ENCODE data around the gene AMBP. TPM values are rescaled to one million over a fixed set of nuclear protein-coding genes. Genes with fewer than 3 reads are reported as not detected.

AMBP gene
- total and polyA plus RNA-seq, 2 of the 13 experiments (the other 11 are each of a cell fraction or from before 2014, with no cell fraction given), result 1,510 to 2,580 TPM

DNA sequence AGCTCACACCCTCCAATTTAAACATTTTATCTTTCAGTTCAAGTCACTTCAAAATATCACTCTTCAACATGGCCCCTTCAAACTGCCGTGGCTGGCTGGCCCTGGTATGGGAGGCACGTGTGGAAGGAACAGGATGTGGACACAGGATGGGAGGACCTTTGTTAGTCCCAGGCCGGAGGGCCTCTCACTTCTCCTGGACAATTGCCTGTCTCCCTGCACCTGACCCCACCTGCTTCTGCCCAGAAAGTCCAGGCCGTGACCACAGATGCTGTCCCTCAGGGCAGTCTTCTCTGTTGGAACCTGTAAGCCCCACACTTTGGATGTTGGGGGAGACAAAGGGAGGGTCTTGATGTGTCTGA is 19.4 kb downstream of the AMBP start (continued):
- TF ChIP-seq ZNF7 (CRISPR knock-in tag; IDR thresholded peaks at IDR 0.05) (no peak), MIXL1 (CRISPR knock-in tag; IDR thresholded peaks at IDR 0.05) (no peak), ATM (IDR thresholded peaks at IDR 0.05; ENCODE audit: borderline replicate concordance) (no peak), NR2C2 (CRISPR knock-in tag; IDR thresholded peaks at IDR 0.05; ENCODE audit: borderline replicate concordance) (peak; percentile 17; the same call in 1 of the 2 replicates), ZNF33B (CRISPR knock-in tag; IDR thresholded peaks at IDR 0.05) (no peak), ZNF790 (CRISPR knock-in tag; IDR thresholded peaks at IDR 0.05; ENCODE audit: borderline replicate concordance) (no peak), AKAP8 (CRISPR knock-in tag; IDR thresholded peaks at IDR 0.05) (no peak), TEAD3 (CRISPR knock-in tag; optimal IDR thresholded peaks at IDR 0.05; ENCODE audit: borderline replicate concordance) (peak; percentile 72), HOXA9 (CRISPR knock-in tag; IDR thresholded peaks at IDR 0.05; ENCODE audit: borderline replicate concordance) (no peak), ZNF703 (CRISPR knock-in tag; IDR thresholded peaks at IDR 0.05; ENCODE audit: borderline replicate concordance) (no peak), ONECUT2 (CRISPR knock-in tag; IDR thresholded peaks at IDR 0.05) (no peak), MAFK (conservative IDR thresholded peaks at IDR 0.05 in 1 of 2, IDR thresholded peaks at IDR 0.05 in 1 of 2; ENCODE audit: low read length in 2 of 2) (no peak), ZNF510 (CRISPR knock-in tag; IDR thresholded peaks at IDR 0.05; ENCODE audit: low read depth) (peak; percentile 92; the same call in 1 of the 2 replicates), ZNF609 (CRISPR knock-in tag; IDR thresholded peaks at IDR 0.05; ENCODE audit: borderline replicate concordance) (peak; percentile 37; the same call in 1 of the 2 replicates), SRSF9 (IDR thresholded peaks at IDR 0.05; ENCODE audit: borderline replicate concordance, insufficient read depth, low read depth, low read length, poor library complexity, severe bottlenecking) (no peak), TERF1 (CRISPR knock-in tag; IDR thresholded peaks at IDR 0.05) (no peak), TGIF2 (CRISPR knock-in tag; IDR thresholded peaks at IDR 0.05) (no peak), POGZ (CRISPR knock-in tag; IDR thresholded peaks at IDR 0.05) (0 out of 2 replicates have a peak, but pooled peaks have one; percentile 39), PBX2 (CRISPR knock-in tag; IDR thresholded peaks at IDR 0.05) (no peak)
- TF ChIP-seq, protein P1, sequence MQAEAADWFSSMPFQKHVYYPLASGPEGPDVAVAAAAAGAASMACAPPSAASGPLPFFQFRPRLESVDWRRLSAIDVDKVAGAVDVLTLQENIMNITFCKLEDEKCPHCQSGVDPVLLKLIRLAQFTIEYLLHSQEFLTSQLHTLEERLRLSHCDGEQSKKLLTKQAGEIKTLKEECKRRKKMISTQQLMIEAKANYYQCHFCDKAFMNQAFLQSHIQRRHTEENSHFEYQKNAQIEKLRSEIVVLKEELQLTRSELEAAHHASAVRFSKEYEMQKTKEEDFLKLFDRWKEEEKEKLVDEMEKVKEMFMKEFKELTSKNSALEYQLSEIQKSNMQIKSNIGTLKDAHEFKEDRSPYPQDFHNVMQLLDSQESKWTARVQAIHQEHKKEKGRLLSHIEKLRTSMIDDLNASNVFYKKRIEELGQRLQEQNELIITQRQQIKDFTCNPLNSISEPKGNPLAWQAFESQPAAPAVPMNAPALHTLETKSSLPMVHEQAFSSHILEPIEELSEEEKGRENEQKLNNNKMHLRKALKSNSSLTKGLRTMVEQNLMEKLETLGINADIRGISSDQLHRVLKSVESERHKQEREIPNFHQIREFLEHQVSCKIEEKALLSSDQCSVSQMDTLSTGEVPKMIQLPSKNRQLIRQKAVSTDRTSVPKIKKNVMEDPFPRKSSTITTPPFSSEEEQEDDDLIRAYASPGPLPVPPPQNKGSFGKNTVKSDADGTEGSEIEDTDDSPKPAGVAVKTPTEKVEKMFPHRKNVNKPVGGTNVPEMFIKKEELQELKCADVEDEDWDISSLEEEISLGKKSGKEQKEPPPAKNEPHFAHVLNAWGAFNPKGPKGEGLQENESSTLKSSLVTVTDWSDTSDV (CRISPR knock-in tag; IDR thresholded peaks at IDR 0.05), result no peak
